Stimulated activated CD8-positive, alpha-beta memory T cell treated with anti-CD3 and anti-CD28 coated beads, Interleukin-2, amount 100 ng/mL, for 48 hours (primary cell): Measurements from ENCODE around the gene SLA2.
"Not testable (repeated sequence)": the region's sequence is repeated elsewhere in the genome, so short reads cannot be mapped to it uniquely, and the experiment has no call there.

ENCODE experiments used
- DNase-seq, 2 donors: peaks; one replicate each; pipeline ENCODE4 v3.0.0-alpha.2; 2020; ENCODE audit warnings: low read depth in 2 of 2

The SLA2 gene, protein sequence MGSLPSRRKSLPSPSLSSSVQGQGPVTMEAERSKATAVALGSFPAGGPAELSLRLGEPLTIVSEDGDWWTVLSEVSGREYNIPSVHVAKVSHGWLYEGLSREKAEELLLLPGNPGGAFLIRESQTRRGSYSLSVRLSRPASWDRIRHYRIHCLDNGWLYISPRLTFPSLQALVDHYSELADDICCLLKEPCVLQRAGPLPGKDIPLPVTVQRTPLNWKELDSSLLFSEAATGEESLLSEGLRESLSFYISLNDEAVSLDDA

DNA sequence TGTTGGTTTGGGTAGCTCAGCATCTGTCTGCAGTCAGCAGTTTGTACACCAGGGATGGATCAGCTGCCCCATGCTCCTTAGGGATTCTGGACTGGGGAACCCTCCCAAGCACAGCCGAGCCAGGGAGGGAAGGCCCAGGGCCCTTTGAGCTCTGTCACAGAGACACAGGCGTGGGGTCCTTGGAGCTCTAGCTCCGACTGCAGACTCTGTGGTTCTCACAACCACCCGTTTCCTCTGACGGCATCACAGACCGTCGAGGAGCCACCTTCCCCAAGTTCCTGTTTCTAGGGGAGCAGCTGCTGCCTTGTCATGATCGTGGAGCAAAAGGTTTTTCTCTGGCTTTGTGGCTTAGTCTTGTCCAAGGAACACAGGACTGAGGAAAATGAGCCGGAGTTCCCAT, at the start of gene SLA2:
Gene SLA2 (minus strand): TSS at position 199 of the 400 bp plus-strand sequence. CDS start 4,861 bp downstream, outside the sequence.
- peak; percentile 49 to 54 for DNase-seq

DNA sequence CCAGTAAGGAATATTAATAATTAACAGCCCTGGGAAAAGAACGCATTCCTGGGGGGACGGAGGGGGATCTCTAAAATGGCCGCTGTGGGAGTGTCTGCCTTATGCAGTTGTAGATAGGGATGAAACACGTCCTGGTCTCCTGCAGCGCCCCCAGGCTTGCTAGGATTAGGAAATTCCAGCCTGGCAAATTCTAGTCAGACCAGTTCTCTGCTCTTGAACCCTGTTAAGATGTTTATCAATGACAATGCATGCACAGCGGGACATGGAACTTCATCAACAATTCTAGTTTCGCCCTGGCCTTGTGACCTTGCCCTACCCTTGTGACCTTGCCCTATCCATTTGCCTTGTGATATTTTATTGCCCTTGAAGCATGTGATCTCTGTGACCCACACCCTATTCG, 49.5 kb upstream of the SLA2 start:
- DNase-seq = not testable (repeated sequence)

DNA sequence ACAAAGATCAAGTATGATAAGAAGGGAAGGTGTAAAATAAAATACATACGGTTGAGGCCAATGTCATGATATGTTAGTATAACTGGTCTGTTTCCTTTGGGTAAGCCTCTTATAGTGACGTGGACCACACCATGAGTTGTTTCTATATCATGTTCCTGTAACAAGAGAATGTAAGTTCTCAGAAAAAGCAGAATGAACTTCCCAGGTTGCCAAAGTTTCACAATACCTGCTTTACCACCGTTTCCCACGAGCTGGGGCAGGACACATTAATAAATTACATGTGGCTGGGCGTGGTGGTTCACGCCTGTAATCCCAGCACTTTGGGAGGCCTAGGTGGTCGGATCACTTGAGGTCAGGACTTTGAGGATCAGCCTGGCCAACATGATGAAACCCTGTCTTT, 42.6 kb upstream of the SLA2 start:
- no peak for DNase-seq

DNA sequence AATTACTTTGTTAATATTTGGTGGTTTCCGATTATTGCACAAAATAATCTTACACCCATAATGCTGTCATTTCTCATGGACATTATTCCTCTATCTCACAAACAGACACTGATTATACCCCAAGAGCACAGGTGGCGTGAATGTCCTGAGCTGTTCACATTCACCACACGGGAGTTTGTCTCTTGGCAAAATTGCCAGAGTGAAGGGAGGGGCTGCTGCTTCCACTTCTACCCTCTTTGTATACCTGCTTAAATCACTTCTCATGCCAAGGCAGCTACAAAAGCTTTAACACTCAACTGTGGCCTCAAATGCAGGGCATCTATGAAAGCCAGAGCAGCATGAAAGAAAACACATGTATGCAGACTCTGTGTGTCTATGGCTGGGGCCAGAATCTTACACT, 41.9 kb upstream of the SLA2 start:
- no peak for DNase-seq

DNA sequence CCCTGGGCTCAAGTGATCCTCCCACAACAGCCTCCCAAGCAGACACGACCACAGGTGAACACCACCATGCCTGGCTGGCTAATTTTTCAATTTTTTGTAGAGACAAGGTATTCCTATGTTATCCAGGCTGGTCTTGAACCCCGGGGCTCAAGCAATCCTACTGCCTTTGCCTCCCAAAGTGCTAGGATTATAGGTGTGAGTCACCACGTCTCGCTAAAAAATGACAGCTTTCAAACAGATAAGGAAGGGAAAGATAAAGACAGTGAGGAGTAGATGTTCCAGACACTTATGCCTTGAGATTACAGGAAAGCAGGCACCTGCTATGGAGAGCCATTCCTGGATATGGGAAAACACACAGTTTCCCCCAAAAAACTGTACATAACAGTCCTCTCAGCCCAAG, 40.9 kb upstream of the SLA2 start:
- no peak for DNase-seq

DNA sequence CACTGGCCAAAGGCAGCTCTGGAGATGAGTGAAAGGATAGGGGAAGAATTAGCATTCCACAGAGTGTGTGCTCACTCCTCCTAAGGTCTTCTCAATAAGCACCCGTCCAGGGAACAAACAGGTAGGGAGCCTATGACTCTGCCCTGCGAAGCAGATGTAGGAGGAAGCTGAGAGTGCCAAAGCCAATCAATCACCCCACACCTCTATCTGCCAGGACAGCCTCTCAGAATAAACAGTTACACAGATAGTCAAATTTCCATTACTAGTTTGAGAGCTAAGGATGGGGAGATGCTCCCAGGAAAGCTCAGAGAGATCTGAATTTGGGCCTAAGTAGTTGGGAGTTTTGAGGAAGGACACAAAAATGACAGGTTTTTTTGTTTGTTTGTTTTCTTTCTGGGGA, 40.5 kb upstream of the SLA2 start:
- no peak for DNase-seq

DNA sequence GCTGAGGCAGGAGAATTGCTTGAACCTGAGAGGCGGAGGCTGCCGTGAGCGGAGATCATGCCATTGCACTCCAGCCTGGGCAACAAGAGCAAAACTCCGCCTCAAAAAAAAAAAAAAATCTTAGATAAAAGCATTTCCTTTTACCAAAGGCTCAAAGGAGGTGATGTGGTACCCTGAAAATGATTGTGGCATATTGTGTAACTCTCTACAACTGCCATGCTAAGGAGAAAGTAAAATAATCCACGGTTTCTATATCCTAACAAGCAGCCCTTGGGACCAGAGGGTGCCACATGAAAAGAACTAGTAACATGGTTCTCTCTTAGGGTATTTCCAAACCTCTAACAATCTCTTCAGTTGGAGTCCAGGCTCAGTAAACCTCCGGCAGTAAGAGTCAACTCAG, 38.8 kb upstream of the SLA2 start:
- DNase-seq = no peak

DNA sequence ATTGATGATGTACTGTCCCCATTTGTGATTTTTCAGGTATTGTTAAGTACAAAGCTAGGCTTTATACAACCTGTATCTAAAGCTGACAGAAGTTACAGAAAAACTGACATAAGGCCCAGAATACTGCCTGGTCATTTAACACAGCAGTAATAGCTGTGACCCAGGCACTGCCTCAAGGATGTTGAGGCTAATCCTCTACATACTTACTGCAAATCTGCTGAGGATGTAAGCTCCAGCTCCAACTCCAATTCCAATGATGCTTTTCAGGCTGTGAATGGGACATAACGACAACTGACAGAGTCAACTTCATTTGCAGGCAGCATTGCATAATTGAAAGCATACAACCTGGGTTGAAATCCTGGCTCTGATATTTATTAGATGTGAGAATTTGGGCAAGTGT, 36.3 kb upstream of the SLA2 start:
- DNase-seq = no peak

DNA sequence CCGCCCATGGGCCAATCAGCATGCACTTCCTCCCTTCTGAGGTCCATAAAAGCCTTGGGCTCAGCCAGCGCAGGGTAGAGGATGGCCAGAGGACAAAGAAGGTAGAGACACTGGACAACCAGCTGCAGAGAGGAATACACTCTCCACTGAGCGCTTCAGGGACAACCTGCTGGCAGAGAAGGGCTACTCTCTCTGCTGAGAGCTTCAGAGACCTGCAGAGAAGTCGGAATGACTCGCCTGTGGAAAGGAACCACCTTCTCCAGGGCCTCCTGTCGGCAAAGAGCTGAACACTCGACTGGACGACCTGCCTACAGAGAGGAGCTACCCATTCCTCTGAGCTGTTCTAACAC, 31.4 kb upstream of the SLA2 start:
- no peak for DNase-seq

DNA sequence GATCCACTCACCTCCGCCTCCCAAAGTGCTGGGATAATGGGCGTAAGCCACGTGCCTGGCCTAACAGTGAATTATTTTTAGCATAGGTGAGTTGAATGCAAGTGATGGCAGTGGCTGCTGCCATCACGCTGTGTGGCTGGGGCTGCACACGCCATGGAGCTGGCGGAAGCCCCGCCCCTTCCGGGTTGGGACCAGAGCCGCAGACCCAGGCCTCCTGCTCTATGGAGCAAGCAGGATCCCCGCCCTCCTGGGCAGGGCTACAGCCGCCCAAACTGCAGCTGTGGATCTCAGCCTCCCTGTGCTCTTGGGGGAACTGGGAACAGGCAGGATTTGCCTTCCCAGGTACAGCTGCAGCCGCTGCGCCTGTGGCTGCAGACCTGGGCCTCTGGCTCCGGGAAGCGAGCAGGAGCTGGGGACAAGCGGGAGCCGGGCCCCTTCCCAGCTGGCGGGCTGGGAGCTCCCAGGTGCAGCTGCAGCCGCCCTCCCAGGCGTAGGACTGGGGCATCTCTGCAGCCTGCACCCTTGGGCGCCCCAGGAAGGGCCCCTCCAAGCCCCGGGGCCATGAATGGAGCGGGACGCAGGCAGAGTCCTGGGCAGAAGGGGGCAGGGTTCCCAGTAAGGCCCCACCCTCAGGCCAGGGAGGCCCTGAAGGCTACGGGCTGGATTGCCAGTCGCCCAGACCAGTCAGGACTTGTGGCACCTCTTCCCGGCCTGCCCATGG, 30.9 kb upstream of the SLA2 start:
- no peak for DNase-seq

DNA sequence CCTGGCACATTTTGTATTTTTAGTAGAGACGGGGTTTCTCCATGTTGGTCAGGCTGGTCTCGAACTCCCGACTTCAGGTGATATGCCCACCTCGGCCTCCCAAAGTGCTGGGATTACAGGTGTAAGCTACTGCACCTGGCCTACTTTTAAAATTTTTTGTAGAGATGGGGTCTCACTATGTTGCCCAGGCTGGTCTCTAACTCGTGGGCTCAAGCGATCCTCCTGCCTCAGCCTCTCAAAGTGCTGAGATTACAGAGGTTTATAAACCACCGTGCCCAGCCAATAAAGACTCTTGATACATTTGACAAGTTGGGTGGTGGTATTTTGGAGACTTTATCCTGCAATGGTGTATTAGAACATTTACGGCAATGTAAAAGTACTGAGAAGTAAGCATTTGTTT, 29.5 kb upstream of the SLA2 start:
- not testable (repeated sequence) for DNase-seq

DNA sequence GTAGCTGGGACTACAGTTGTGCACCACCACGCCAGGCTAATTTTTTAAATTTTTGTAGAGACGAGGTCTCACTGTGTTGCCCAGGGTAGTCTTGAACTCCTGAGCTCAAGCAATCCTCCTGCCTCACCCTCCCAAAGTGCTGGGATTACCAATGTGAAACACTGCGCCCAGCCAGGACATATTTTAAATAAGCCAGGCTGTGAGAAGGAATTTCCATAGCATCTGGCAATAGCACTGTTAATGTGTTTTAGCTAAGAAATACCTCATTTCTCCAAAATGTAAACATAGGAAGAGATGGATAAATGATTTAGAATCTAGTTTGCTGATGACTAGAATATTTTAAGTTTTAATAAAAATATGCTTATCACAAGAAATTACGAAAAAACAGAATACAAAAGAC, 27.0 kb upstream of the SLA2 start:
- no peak for DNase-seq

DNA sequence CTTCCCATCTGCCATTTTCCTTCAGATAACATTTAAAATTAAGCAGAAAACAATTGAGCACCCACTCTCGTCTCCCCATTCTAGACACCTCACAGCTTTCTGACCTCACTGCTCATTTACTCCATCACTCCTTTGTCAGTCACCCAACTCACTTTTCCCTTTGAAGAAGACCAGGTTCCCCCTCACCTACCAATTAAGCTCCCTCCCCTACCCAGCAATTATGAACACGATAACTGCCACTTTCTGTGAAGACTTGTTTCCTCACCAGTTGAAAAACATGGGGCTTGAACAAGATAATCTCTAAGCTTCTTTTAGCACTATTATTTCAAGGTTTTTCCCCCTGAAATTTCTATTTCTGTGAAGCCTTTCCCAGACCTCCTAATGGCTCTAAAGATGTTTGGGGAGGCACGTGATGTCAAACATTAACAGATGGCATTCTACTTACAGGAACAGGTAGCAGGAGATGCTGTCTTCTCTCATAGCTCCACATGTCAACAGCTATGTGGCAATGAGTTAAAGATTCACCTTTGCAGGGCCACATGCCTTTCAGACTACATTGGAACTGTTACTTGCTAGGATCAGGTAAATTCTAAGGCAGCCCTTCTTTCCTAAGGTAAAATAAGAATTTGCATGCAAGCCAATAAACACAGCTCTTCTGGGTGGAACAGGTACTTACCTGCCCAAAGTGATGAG, 24.8 kb upstream of the SLA2 start:
- no peak for DNase-seq

DNA sequence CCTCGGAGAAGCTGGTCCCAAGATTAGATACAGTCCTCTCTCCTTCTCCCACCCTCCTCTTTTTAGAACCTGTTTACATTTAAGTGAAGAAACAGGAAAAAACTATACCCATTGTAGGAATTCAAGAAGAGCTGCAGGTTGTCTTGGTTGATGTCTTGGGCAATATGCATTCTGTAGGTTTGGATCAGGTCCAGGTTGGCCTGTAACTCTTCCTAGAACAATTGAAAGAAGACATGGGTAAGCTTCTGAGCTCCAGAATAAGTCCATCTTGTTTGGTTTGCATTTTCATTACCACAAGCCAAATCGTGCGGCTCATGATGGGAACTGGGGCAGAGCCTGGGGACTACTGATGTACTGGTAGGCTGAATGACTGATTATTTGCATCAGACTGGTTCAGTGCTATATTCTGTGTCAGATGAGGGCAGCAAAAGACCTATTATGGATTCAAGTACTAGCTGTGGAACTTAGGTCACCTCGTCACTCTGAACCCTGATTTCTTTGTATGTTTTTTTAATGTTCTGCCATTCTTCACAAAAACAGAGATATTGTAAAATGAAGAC, 20.3 kb upstream of the SLA2 start:
- no peak for DNase-seq

DNA sequence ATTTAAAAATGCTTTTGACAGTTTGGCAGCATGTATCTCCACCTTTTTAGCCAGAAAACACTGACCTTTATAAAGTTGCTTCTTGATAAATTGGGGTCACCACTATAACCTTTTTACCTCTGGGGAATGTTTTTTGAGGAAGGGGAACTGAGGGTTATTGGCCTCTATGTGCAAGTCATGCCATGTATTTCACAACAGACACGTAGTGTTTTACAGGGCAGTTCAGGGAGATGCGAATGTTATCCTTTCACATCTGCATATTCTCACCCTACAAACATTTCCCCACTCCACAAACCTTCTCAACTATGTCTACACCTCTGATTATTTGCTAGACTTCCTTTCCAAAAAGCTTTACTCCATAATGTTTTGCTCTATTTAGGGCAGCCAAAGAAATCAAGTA, 17.0 kb upstream of the SLA2 start:
- DNase-seq = no peak

DNA sequence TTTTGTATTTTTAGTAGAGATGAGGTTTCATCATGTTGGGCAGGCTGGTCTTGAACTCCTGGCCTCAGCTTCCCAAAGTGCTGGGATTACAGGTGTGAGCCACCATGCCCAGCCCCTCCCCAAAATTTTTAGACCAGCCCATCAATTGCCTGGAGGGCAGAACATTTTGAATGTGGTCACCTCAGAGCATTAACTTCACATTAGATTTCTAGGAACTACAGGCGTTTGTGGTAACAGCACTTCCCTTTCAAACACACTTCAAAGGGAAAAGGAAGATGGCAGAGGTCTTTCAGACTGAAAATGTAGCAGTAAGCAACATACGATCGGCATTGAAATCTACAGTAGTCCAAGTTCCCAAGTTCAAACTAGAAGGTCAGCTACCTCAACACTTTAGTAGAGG, 12.3 kb upstream of the SLA2 start:
- DNase-seq = no peak

DNA sequence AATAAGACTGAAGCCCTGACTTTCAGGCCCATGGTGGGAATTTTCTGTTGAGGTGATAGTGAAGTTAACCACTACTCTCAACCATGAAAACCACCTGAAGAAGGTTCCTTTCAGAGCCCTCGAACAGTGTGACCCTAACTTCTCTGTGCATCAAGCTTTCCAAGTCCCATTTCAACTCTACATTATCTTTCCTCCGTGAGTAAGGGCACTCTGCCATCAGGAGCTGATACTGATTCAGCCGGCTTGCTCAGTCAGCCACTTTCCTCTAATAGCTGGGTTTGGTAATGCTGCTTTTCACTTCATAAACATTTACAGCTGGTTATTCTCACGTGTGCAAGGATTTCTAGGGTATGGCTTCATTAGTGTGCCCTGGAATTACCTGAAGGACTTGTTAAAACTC, 10.7 kb upstream of the SLA2 start:
- no peak for DNase-seq

DNA sequence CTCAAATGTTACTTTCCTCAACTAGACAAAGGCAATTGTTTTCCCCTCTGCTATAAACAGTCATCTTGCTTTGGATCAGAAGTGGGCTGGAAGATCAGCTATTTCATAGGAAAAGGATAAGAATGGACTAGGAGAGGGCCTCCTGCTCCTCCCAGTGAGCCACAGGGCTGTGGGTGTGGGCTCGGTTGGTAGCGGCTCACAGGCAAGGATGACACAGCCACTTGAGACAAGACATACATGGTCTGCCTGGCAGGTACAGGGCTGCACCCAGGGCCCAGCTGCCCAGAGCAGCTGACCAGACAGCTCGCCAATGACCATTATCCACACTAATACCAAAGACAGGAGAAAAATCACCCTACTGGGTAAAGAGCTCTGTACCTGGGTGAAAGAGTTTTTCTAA, 9.0 kb upstream of the SLA2 start:
- no peak for DNase-seq

DNA sequence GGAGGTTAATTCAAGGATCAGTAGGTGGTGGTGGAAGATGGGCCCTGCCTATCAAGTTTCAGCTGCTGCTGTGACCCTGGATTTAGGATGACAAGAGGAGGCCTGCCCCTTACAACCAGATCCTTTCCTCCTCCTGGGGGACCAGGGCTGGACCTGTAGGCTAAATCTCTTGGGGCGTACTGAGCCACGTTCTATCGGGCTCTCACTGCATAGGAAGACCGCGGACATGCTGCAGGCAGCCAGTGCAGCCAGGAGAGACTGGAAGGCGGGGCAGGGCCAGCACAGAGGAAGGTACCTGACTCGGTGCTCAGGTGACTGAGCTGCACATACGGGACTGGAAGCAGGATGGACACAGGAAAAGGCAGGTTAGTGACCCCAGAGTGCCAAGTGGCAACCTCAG, 8.5 kb upstream of the SLA2 start:
- DNase-seq = no peak

DNA sequence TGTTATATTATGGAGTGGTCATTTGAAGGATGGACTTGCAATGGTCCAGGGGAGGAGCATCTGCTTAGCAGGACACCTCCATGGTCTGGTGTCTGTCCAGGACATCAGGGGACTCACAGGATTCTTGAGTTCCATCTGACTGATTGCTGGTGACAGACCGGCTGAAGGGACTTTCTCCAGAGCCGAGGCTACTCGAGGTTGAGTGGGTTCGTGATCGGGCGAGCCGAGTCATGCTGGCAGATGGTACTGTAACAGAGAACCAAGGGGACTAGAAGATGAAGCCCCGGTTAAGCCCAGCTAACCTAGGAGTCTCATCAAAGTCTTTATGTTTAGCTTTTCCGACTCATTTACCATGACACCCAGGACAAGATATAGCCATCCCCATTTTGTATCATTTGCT, 7.5 kb upstream of the SLA2 start:
- no peak for DNase-seq

DNA sequence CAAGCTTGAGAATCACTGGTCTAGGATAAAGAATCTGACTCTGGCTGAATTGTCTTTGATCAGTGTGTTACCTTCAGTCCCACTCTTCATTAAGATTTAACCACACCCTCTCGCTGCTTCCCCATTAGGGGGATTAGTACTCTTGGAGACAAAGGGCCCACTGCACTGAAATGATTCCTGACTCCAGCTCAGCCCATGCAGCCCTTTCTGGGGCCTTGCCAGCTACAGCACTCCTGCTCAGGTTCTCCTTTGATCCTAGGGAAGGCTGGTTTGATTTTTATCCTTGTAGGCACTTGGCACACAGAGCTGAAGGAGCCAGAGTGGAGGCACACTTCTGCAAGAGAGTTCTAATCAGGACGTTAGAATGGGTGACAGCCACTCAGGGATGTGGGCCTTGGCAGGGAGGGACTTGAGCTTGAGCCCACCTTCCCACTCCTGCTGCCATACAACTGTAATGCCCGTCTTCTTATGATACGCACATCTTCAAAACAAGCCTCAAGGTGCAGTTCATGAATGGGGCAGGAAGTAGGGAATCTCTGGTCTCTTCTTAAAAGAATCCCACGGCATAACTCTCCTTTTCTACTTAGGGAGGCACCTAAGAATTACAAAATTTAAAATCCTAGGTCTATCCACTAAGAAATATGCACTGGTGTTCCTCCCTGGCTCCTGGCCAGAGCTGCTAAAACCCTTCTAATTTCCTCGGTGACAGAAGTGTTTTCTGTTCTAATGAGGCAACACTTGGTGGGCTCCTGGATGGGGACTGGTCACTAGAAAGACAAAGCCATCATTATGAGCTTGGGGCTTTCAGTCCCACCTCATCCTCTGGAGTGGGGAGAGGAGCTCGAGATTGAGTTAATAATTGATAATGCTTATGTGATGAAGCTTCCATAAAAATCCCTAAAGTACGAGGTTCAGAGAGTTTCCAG, 1.5 kb upstream of the SLA2 start:
- no peak for DNase-seq

DNA sequence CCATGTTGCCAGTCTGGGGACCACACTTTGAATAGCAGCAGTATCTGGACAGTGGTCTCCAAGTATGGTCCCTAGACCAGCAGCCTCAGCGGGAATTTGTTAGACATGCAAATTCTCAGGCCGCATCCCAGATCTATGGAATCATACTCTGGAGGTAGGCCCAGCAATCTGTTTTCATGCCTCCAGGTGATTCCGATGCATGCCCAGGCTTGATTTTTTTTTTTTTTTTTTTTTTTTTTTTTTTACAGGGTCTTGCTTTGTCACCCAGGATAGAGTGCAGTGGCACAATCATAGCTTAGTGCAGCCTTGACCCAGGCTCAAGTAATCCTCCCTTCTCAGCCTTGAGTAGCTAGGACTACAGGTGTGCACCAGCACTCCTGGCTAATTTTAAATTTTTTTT, 682 bp upstream of the SLA2 start:
- DNase-seq = no peak
